Measurements from ENCODE around the gene TRIM36.

GRCh38 chr5:115214541-115214940 lies 44.8 kb upstream of the TRIM36 start:
- TF ChIP-seq CTCF (IDR thresholded peaks at IDR 0.05) (no peak), POLR2A (IDR thresholded peaks at IDR 0.05) (no peak)
